PC-9 (cell line): ENCODE data around the gene URB1. TPM values are rescaled to one million over a fixed set of nuclear protein-coding genes. Genes with fewer than 3 reads are reported as not detected.

Source experiments
- BruUV-seq: library from RNA; stranded (reverse); fragments of 400-500 nt; replicated peaks from 2 replicates; lab custom pipeline; 2021; lab: Mats Ljungman, UMichigan
- CTCF ChIA-PET: fragments of 300-600 bp; sonication (Branson Sonifier 250); formaldehyde crosslinking; loops from one replicate; lab custom pipeline; 2022; ENCODE audit warnings: antibody characterized with exemption; lab: Charles Lee
- POLR2A ChIA-PET: fragments of 300-600 bp; sonication (Branson Sonifier 250); formaldehyde crosslinking; loops from one replicate; lab custom pipeline; 2022; ENCODE audit warnings: antibody characterized with exemption; ENCODE audit not compliant: unreplicated experiment; lab: Charles Lee
- DNase-seq, 2 experiments: peaks; one replicate each; pipeline versions ENCODE4 v3.0.0 to v3.0.0-alpha.2; 2015 to 2022; ENCODE audit warnings: mixed read lengths in 1 of 2
- H2AFZ ChIP-seq: fragments of 200-600 bp; sonication (generic); 2 replicates; pipeline ENCODE4 v1.8.1; 2017; ENCODE audit warnings: antibody characterized with exemption
- H3F3A ChIP-seq: fragments of 200-600 bp; sonication (generic); 2 replicates; pipeline ENCODE4 v1.8.1; 2017; ENCODE audit warnings: antibody characterized with exemption, mild to moderate bottlenecking, low read depth; ENCODE audit not compliant: insufficient read depth
- H3K27ac ChIP-seq: fragments of 200-600 bp; sonication (generic); 2 replicates; pipeline ENCODE4 v1.6.1; 2016; ENCODE audit warnings: mixed run types
- H3K27me3 ChIP-seq: fragments of 200-600 bp; sonication (generic); 2 replicates; pipeline ENCODE4 v1.6.1; 2016; ENCODE audit warnings: low read depth, mixed run types; ENCODE audit not compliant: insufficient read depth
- H3K36me3 ChIP-seq: fragments of 200-600 bp; sonication (generic); 2 replicates; pipeline ENCODE4 v1.6.1; 2016; ENCODE audit warnings: low read depth, mixed run types
- H3K4me1 ChIP-seq: fragments of 200-600 bp; sonication (generic); replicated peaks from 2 replicates; pipeline ENCODE4 v1.6.1; 2016; ENCODE audit warnings: mixed run types; ENCODE audit not compliant: insufficient read depth
- H3K4me2 ChIP-seq: fragments of 200-600 bp; sonication (generic); 2 replicates; pipeline ENCODE4 v1.6.1; 2017; ENCODE audit warnings: mixed run types
- H3K4me3 ChIP-seq: fragments of 200-600 bp; sonication (generic); 2 replicates; pipeline ENCODE4 v1.6.1; 2016; ENCODE audit warnings: mixed run types
- H3K79me2 ChIP-seq: fragments of 200-600 bp; sonication (generic); 2 replicates; pipeline ENCODE4 v1.6.1; 2017; ENCODE audit warnings: low read depth, mixed run types
- H3K9me2 ChIP-seq: fragments of 200-600 bp; sonication (generic); 2 replicates; pipeline ENCODE4 v1.8.1; 2017; ENCODE audit warnings: mild to moderate bottlenecking; ENCODE audit not compliant: insufficient read depth
- H3K9me3 ChIP-seq: fragments of 200-600 bp; sonication (generic); 2 replicates; pipeline ENCODE4 v1.8.1; 2016; ENCODE audit warnings: low read depth; ENCODE audit not compliant: insufficient read depth
- H4K20me1 ChIP-seq: fragments of 200-600 bp; sonication (generic); 2 replicates; pipeline ENCODE4 v1.8.1; 2017; ENCODE audit not compliant: insufficient read depth
- EZH2 ChIP-seq: fragments of 200-600 bp; sonication (generic); IDR thresholded peaks from 2 replicates; pipeline ENCODE4 v1.8.0; 2017; ENCODE audit warnings: antibody characterized with exemption, low read depth
- intact Hi-C: fragments of 100-400 bp; cut with micrococcal nuclease; formaldehyde crosslinking; loops from one replicate; pipeline ENCODE4 v1.10.0; 2022; ENCODE audit not compliant: unreplicated experiment
- total RNA-seq: library from RNA; stranded (reverse); gene quantifications from 2 replicates; pipeline ENCODE4 v1.2.3, GENCODE V29; 2021
- TF ChIP-seq, protein P1 (sequence below): fragments of 200-600 bp; sonication (generic); conservative IDR thresholded peaks from 2 replicates; pipeline ENCODE4 v1.6.1; 2017; ENCODE audit warnings: mixed run types, antibody characterized with exemption, mild to moderate bottlenecking, moderate library complexity

URB1 gene
- total RNA-seq, 1 experiment from 2014 or later = 11.0 TPM

DNA sequence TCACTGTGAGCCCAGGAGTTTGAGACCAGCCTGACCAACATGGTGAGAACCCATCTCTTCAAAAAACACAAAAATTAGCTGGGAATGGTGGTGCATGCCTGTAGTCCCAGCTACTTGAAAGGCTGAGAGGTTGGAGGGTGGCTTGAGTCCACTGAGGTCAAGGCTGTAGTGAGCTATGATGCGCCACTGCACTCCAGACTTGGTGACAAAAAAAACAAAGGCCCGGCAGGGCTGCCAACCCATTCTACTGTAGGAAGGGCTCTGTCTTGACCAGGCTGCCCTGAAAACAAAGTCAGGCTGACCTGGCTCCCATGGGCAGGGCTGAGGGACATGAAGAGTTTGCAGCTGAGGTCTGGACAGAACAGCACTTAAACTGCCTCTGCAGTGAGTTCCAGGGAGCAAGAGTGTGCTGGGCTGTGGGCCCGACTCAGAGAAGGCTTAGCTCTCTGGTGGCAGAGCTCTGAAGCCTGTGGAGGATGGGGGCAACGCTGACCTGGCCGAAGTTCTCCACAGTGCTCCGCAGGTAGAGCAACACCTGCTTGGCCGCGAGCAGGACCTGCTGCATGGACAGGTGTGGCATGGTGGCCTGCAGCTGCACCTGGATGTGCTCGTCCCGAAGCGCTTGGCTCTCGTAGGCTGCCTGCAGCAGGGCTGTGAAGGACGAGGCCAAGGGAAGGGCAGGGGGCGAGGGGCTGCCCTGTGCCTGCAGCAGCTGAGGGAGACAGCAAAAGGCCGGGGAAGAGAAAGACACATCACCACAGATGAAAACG lies 42.4 kb downstream of the URB1 start:
- BruUV-seq = no TSS peak
- Histone ChIP-seq H2AFZ (no peak overlapping the region), H3K9me3 (no peaks in the 10 kb centered on the region), H3K27me3 (no peaks in the 10 kb centered on the region), H3F3A (peaks cover 26% of the 10 kb centered on the region), H3K9me2 (no peaks in the 10 kb centered on the region), H3K36me3 (peaks cover 11% of the 10 kb centered on the region; the same call in 1 of the 2 replicates), H4K20me1 (no peaks in the 10 kb centered on the region), H3K4me3 (no peak overlapping the region), H3K79me2 (no peaks in the 10 kb centered on the region), H3K4me2 (no peak overlapping the region), H3K4me1 (peaks cover 21% of the 10 kb centered on the region), H3K27ac (peak overlapping the region; percentile 93)
- intact Hi-C loops = no loop called here
- TF ChIP-seq EZH2 = no peak
- TF ChIP-seq, protein P1, sequence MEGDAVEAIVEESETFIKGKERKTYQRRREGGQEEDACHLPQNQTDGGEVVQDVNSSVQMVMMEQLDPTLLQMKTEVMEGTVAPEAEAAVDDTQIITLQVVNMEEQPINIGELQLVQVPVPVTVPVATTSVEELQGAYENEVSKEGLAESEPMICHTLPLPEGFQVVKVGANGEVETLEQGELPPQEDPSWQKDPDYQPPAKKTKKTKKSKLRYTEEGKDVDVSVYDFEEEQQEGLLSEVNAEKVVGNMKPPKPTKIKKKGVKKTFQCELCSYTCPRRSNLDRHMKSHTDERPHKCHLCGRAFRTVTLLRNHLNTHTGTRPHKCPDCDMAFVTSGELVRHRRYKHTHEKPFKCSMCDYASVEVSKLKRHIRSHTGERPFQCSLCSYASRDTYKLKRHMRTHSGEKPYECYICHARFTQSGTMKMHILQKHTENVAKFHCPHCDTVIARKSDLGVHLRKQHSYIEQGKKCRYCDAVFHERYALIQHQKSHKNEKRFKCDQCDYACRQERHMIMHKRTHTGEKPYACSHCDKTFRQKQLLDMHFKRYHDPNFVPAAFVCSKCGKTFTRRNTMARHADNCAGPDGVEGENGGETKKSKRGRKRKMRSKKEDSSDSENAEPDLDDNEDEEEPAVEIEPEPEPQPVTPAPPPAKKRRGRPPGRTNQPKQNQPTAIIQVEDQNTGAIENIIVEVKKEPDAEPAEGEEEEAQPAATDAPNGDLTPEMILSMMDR = no peak
- DNase-seq = no peak
- POLR2A ChIA-PET = no interaction called here
- CTCF ChIA-PET = no interaction called here

GRCh38 chr21:32349333-32349944 lies 43.4 kb downstream of the URB1 start:
- H3K36me3 ChIP-seq = peaks cover 20% of the 10 kb centered on the region; the same call in 1 of the 2 replicates
- H3K27ac ChIP-seq = peak overlapping the region; percentile 93
- no peak overlapping the region for H3K4me3 ChIP-seq
- H3K9me3 ChIP-seq = no peaks in the 10 kb centered on the region
- no TSS peak for BruUV-seq
- intact Hi-C loops = no loop called here
- H3K4me2 ChIP-seq = peak overlapping the region; percentile 57
- H3K4me1 ChIP-seq = peaks cover 21% of the 10 kb centered on the region
- no peaks in the 10 kb centered on the region for H3K9me2 ChIP-seq
- peaks cover 26% of the 10 kb centered on the region for H3F3A ChIP-seq
- no peak for TF ChIP-seq EZH2
- TF ChIP-seq, protein P1 = no peak
- DNase-seq = no peak
- no peaks in the 10 kb centered on the region for H3K27me3 ChIP-seq
- CTCF ChIA-PET = no interaction called here
- no peaks in the 10 kb centered on the region for H4K20me1 ChIP-seq
- no peaks in the 10 kb centered on the region for H3K79me2 ChIP-seq
- POLR2A ChIA-PET = no interaction called here
- no peak overlapping the region for H2AFZ ChIP-seq

GRCh38 chr21:32348604-32349332 lies 44.0 kb downstream of the URB1 start:
- H3K9me2 ChIP-seq = no peaks in the 10 kb centered on the region
- POLR2A ChIA-PET = no interaction called here
- peaks cover 23% of the 10 kb centered on the region; the same call in 1 of the 2 replicates for H3K36me3 ChIP-seq
- peaks cover 21% of the 10 kb centered on the region for H3K4me1 ChIP-seq
- H3F3A ChIP-seq = peaks cover 26% of the 10 kb centered on the region
- no peak for TF ChIP-seq EZH2
- TF ChIP-seq, protein P1 = no peak
- no peak overlapping the region for H2AFZ ChIP-seq
- H4K20me1 ChIP-seq = no peaks in the 10 kb centered on the region
- intact Hi-C loops = no loop called here
- H3K79me2 ChIP-seq = no peaks in the 10 kb centered on the region
- no peaks in the 10 kb centered on the region for H3K27me3 ChIP-seq
- H3K27ac ChIP-seq = peak overlapping the region; percentile 93
- no TSS peak for BruUV-seq
- H3K4me3 ChIP-seq = no peak overlapping the region
- peak overlapping the region; percentile 57 for H3K4me2 ChIP-seq
- peak in 1 of 2 experiments; percentile 88 for DNase-seq
- H3K9me3 ChIP-seq = no peaks in the 10 kb centered on the region
- CTCF ChIA-PET = no interaction called here
